Fibroblast of pulmonary artery (primary cell): ENCODE data around the gene UGT1A10.

Source experiments
- DNase-seq: peaks from one replicate; pipeline ENCODE4 v3.0.0-alpha.2; 2010; ENCODE audit warnings: low read depth
- H3K4me3 ChIP-seq: replicated peaks from 2 replicates; pipeline ENCODE4 v1.5.1; 2011; ENCODE audit warnings: low read depth, mild to moderate bottlenecking, control low read depth, low read length, moderate library complexity
- CTCF ChIP-seq: IDR thresholded peaks from 2 replicates; pipeline ENCODE4 v1.5.1; 2011; ENCODE audit warnings: mild to moderate bottlenecking, control low read depth, low read length, inconsistent platforms; ENCODE audit errors: missing control alignments

UGT1A10 gene

GRCh38 chr2:233791883-233792329 is 155.7 kb downstream of the UGT1A10 start:
- DNase-seq, result no peak
- no peak overlapping the region for H3K4me3 ChIP-seq
- no peak for TF ChIP-seq CTCF

DNA sequence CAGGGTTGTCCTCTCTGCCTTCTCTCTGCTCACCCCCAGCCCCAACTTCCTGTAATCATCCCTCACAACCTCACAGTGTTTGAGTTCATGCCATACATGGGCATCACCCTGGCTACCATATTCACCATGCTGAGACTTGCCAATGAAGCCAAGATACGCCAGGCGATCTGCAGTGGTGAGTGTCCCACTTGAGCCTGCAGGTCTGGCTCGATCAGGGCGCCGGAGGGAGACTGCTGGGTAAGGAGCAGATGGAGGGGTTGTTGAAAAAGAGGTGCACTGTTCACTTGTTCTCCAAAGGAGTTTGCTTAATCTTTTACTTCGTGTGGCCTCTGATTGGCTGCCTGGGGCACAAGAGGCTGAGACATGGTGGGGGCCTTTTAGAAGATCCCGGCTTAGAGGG is 156.5 kb downstream of the UGT1A10 start:
- no peak for DNase-seq
- no peak for TF ChIP-seq CTCF

DNA sequence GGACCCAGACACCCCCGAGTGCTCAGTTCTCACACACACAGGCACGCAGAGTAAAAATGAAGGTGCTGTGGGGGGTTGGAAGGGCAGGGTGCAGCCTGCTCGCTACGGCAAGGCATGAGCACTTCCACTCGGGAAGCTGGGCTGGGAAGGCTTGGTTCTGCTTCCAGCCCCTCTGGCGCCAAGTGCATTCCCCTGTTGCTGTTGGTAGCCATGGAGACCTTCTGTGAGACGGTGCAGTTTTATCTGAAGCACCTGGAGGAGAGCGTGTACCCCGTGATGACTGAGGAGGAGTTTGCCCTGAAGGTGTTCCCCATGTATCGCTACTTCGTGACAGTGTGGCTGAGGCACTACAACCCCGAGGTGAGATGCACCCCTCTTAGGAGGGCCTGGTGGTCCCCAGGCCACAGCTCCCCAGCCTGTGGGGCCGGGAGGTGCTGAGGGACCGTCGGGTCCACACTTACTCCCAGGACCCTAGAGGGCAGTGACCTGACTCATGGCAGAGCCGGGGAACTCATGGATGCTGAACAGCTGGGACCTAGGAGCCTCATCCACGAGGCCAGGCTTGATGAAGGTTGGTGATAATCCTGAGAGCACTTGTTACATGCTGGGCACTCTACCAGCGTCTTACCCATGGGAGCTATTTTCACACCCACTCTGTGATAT is 157.3 kb downstream of the UGT1A10 start:
- no peak overlapping the region for H3K4me3 ChIP-seq
- no peak for DNase-seq
- TF ChIP-seq CTCF, result no peak

More for the DNA sequence above, 156.5 kb downstream of the UGT1A10 start:
- H3K4me3 ChIP-seq, result no peak overlapping the region

DNA sequence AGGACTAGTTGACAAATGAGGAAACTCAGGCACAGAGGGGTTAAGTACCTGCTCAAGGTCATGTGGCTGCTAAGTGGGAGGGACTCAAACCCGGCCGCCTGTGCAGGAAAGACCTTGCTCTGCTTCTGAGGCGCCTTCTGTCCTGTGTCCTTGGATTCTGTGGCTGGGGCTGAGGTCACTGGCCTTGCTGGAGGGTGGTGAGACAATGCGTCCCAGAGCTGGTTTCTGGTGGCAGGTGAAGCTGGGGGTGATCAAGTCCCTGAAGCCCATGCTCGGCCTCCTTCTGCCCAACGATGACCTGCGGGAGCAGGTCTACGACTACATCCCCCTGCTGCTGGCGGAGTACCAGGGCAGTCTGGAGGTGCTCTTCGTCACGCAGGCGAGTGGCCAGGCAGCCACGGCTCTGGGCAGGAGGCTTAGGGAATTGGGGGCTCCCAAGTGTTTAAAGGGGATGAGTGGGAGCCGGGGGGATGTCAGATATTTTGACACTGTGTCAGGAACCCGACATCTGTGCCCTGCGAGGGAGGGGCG is 157.9 kb downstream of the UGT1A10 start:
- no peak overlapping the region for H3K4me3 ChIP-seq
- no peak for DNase-seq
- TF ChIP-seq CTCF, result no peak

DNA sequence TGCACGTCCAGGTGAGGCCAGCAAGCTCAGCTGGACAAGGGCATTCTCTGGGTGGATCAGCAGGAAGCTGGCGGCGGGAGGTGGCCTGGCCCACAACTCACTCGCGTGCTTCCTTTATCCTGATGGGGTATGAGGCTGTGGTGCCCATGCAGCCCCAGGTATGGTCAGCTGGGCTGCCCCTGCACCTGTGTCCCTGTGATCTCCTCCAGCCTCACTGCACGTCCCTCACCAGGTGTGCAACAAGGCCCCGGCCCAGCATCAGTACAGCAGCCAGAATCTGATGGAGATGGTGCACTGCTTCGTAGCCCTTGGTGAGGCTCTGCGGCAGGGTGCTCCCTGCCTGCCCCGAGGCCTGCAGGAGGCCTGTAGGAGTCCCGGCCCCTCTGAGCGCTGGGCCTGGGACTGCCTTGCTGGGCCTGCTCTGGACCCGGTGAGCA is 159.5 kb downstream of the UGT1A10 start:
- no peak for DNase-seq
- no peak for TF ChIP-seq CTCF
- no peak overlapping the region for H3K4me3 ChIP-seq

DNA sequence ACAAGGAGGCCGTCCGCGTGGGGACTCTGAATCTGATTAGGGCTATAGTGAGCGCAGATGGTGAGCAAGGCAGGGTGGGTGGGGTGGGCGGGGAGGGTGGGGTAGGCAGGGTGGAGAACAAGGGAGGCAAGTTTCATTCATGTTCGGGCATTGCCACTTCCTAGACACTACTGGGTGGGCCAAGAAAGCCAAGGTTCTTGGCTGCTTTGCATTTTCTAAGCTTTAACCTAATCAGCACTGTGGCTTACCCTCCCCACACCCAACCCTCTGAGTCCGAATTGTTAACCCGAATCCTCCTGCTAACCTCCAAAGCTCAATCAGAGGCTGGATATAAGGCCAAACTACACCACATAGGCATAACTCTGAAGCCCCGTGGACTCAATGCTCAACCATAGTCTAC is 160.0 kb downstream of the UGT1A10 start:
- no peak for DNase-seq
- TF ChIP-seq CTCF, result no peak
- H3K4me3 ChIP-seq, result no peak overlapping the region
